Peyer's patch (tissue), 4 donors: ENCODE data around the gene BRAT1.

Experiments
- CTCF ChIP-seq, 6 experiments: fragments of 450-650 bp in 4 of 6; fragments of 200-600 bp in 2 of 6; sonication (generic) in 1 of 6; IDR thresholded peaks; one replicate each; pipeline ENCODE4 v1.5.1; 2017 to 2019; ENCODE audit warnings: antibody characterized with exemption in 6 of 6, mild to moderate bottlenecking in 3 of 6, moderate library complexity in 1 of 6
- POLR2A ChIP-seq, 2 donors: fragments of 450-650 bp; IDR thresholded peaks; one replicate each; pipeline ENCODE4 v1.5.1; 2017; ENCODE audit warnings: antibody characterized with exemption in 2 of 2, mild to moderate bottlenecking in 2 of 2, moderate library complexity in 2 of 2

GRCh38 chr7:2577914-2578680, 22.8 kb upstream of the BRAT1 start:
- no peak for TF ChIP-seq CTCF (IDR thresholded peaks at IDR 0.05)
- TF ChIP-seq POLR2A (IDR thresholded peaks at IDR 0.05), result no peak
